ENCODE measurements around the gene SPEN. TPM values are rescaled to one million over a fixed set of nuclear protein-coding genes. Genes with fewer than 3 reads are reported as not detected.
"Not testable (repeated sequence)": the region's sequence is repeated elsewhere in the genome, so short reads cannot be mapped to it uniquely, and the experiment has no call there.

The SPEN gene
- total RNA-seq, 1 donor from 2014 or later, result 54.7 TPM

GRCh38 chr1:15835741-15836510 lies 11.6 kb upstream of the SPEN start:
- DNase-seq (peak; percentile 100), ATAC-seq (peak; percentile 87 to 95)
- no peaks in the 10 kb centered on the region for H3K27me3 ChIP-seq (ENCODE audit: low read depth)
- H3K9me3 ChIP-seq, result no peaks in the 10 kb centered on the region
- intact Hi-C loops (cut with DNase I), result no loop called here
- peak overlapping the region; percentile 98 for H3K27ac ChIP-seq
- TF ChIP-seq CTCF (IDR thresholded peaks at IDR 0.05), result no peak
- H3K36me3 ChIP-seq, result no peaks in the 10 kb centered on the region
- H3K4me1 ChIP-seq, result peaks cover 28% of the 10 kb centered on the region
- peak overlapping the region; percentile 67 for H3K4me3 ChIP-seq

GRCh38 chr1:15836511-15836771 lies 11.1 kb upstream of the SPEN start:
- ATAC-seq; H3K36me3 ChIP-seq; H3K9me3 ChIP-seq; intact Hi-C loops (cut with DNase I); H3K27me3 ChIP-seq (ENCODE audit: low read depth): not testable (repeated sequence)
- Histone ChIP-seq H3K27ac (peak overlapping the region; percentile 98), H3K4me3 (peak overlapping the region; percentile 67), H3K4me1 (peaks cover 25% of the 10 kb centered on the region)
- peak; percentile 50 for DNase-seq

GRCh38 chr1:15836772-15837669 lies 10.5 kb upstream of the SPEN start:
- Histone ChIP-seq H3K27ac (peak overlapping the region; percentile 98), H3K4me3 (peak overlapping the region; percentile 67), H3K27me3 (ENCODE audit: low read depth) (no peaks in the 10 kb centered on the region), H3K36me3 (no peaks in the 10 kb centered on the region), H3K4me1 (peaks cover 24% of the 10 kb centered on the region), H3K9me3 (no peaks in the 10 kb centered on the region)
- peak; percentile 87 for DNase-seq
- intact Hi-C loops (cut with DNase I), result no loop called here
- no peak for TF ChIP-seq CTCF (IDR thresholded peaks at IDR 0.05)
- peak; percentile 4 to 53 for ATAC-seq

GRCh38 chr1:15837931-15838330 lies 9.6 kb upstream of the SPEN start:
- no peak for ATAC-seq
- TF ChIP-seq CTCF (IDR thresholded peaks at IDR 0.05), result no peak
- H3K27me3 ChIP-seq (ENCODE audit: low read depth), result no peaks in the 10 kb centered on the region
- H3K9me3 ChIP-seq, result no peaks in the 10 kb centered on the region
- no peak for DNase-seq
- H3K4me3 ChIP-seq, result peak overlapping the region; percentile 67
- peak overlapping the region; percentile 98 for H3K27ac ChIP-seq
- intact Hi-C loops (cut with DNase I), result no loop called here
- H3K4me1 ChIP-seq, result peaks cover 15% of the 10 kb centered on the region
- no peaks in the 10 kb centered on the region for H3K36me3 ChIP-seq

DNA sequence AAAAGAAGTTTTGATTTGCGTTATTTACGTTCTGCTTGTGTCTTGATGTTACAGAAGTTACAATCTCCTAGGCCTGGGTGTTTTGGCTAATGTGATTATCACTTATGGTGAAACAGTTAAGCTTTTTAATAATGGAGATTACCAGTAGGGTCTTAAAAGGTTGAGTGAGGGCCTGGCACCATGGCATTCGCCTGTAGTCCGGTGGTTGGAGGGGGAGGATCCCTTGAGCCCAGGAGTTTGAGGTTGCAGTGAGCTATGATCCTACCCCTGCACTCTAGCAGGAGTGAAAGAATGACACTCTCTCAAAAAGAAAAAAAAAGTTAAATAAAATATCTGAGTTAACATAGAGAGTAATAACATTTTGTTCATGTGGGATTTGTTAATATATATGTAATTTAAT lies 8.8 kb upstream of the SPEN start:
- DNase-seq, result no peak
- Histone ChIP-seq H3K27me3 (ENCODE audit: low read depth) (no peaks in the 10 kb centered on the region), H3K9me3 (no peaks in the 10 kb centered on the region), H3K27ac (no peak overlapping the region), H3K4me1 (peaks cover 12% of the 10 kb centered on the region), H3K4me3 (no peak overlapping the region), H3K36me3 (no peaks in the 10 kb centered on the region)
- ATAC-seq, result no peak
- TF ChIP-seq CTCF (IDR thresholded peaks at IDR 0.05), result no peak
- intact Hi-C loops (cut with DNase I), result no loop called here

All from lower lobe of right lung (tissue), 2 donors.